ENCODE measurements around the gene SYP. TPM values are rescaled to one million over a fixed set of nuclear protein-coding genes. Genes with fewer than 3 reads are reported as not detected.

The SYP gene
- total and polyA plus RNA-seq, 10 donors = 0.48 to 3.6 (median 1.5) TPM

DNA sequence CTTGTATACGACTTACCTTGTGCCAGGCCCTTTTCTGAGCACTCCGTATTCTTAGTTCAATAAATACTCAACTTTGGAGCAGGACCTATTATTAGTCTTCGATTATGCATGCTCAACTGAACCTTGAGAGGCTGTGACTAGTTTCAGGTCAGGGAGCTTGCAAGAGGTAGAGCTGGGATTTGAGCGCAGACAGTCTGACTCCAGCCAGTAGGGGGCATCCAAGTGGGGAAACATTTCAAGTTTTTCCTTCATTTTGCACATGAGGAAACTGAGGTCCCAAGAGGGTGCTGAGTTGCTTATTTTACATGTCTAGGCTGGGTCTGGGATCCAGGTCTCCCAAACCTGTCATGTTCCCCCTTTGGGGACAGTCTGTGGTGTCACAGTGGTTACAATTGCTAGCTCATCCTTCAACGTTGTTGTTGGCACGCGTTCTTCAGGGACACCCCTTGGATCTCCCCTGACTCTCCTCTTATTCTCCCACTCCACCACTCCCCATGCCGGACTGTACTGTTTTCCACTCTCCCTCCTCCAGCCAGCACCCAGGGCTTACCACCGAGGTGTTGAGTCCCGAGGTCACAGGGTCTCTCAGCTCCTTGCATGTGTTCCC, 7.2 kb downstream of the SYP start:
- H3K4me1 ChIP-seq = peaks cover 0 to 35% (median 14%) of the 10 kb centered on the region in 6 donors
- no peak for DNase-seq
- H3K4me3 ChIP-seq = no peak overlapping the region
- intact Hi-C loops (cut with DNase I; ENCODE audit: low total_unique reads) = no loop called here
- no peaks in the 10 kb centered on the region for H3K36me3 ChIP-seq
- peak overlapping the region in 1 of 8 donors; percentile 5 for H3K27ac ChIP-seq
- TF ChIP-seq, protein P1, sequence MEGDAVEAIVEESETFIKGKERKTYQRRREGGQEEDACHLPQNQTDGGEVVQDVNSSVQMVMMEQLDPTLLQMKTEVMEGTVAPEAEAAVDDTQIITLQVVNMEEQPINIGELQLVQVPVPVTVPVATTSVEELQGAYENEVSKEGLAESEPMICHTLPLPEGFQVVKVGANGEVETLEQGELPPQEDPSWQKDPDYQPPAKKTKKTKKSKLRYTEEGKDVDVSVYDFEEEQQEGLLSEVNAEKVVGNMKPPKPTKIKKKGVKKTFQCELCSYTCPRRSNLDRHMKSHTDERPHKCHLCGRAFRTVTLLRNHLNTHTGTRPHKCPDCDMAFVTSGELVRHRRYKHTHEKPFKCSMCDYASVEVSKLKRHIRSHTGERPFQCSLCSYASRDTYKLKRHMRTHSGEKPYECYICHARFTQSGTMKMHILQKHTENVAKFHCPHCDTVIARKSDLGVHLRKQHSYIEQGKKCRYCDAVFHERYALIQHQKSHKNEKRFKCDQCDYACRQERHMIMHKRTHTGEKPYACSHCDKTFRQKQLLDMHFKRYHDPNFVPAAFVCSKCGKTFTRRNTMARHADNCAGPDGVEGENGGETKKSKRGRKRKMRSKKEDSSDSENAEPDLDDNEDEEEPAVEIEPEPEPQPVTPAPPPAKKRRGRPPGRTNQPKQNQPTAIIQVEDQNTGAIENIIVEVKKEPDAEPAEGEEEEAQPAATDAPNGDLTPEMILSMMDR (IDR thresholded peaks at IDR 0.05 in 8 of 11, conservative IDR thresholded peaks at IDR 0.05 in 3 of 11) = peak in 8 of 11 experiments; percentile 16 to 64 (median 56)
- TF ChIP-seq POLR2AphosphoS5 (IDR thresholded peaks at IDR 0.05) = no peak
- H3K9me3 ChIP-seq = no peaks in the 10 kb centered on the region
- 64 to 70% (median 68%) methylated on average over 10 of the region's 10 CpGs for WGBS, 5 donors
- H3K27me3 ChIP-seq (replicated peaks in 1 of 7) = no peaks in the 10 kb centered on the region

DNA sequence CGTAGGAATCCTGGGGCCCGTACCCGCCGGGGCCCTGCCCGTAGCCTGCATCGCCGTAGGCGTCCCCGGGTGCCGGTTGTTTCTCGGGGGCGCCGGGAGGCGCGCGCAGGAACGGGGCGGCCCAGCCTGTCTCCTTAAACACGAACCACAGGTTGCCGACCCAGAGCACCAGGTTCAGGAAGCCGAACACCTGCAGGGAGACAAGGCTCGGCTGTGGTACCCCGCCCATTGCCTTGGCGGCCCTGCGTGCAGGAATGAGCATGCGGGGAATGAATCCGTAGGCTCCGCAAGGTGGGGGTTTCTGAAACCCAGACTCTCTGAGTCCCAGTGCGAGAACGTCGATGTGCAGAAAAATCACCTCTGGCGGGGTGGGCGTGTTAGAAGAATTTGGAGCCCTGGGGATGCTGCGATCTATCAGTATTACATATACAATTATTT, 8.4 kb downstream of the SYP start:
- DNase-seq = no peak
- Histone ChIP-seq H3K4me1 (peaks cover 0 to 38% (median 14%) of the 10 kb centered on the region in 6 donors), H3K36me3 (no peaks in the 10 kb centered on the region), H3K9me3 (no peaks in the 10 kb centered on the region), H3K4me3 (peak overlapping the region; percentile 43 to 80 (median 55)), H3K27ac (peak overlapping the region; percentile 69 to 94 (median 90)), H3K27me3 (replicated peaks in 1 of 7) (no peaks in the 10 kb centered on the region)
- 1 to 50% (median 6%) methylated on average over 8 to 34 of the region's 34 CpGs for WGBS, 5 donors
- intact Hi-C loops (cut with DNase I; ENCODE audit: low total_unique reads) = no loop called here
- TF ChIP-seq, protein P1 (IDR thresholded peaks at IDR 0.05 in 8 of 11, conservative IDR thresholded peaks at IDR 0.05 in 3 of 11) = peak in 1 of 11 experiments; percentile 23
- TF ChIP-seq POLR2AphosphoS5 (IDR thresholded peaks at IDR 0.05) (no peak), POLR2A (IDR thresholded peaks at IDR 0.05) (no peak)

DNA sequence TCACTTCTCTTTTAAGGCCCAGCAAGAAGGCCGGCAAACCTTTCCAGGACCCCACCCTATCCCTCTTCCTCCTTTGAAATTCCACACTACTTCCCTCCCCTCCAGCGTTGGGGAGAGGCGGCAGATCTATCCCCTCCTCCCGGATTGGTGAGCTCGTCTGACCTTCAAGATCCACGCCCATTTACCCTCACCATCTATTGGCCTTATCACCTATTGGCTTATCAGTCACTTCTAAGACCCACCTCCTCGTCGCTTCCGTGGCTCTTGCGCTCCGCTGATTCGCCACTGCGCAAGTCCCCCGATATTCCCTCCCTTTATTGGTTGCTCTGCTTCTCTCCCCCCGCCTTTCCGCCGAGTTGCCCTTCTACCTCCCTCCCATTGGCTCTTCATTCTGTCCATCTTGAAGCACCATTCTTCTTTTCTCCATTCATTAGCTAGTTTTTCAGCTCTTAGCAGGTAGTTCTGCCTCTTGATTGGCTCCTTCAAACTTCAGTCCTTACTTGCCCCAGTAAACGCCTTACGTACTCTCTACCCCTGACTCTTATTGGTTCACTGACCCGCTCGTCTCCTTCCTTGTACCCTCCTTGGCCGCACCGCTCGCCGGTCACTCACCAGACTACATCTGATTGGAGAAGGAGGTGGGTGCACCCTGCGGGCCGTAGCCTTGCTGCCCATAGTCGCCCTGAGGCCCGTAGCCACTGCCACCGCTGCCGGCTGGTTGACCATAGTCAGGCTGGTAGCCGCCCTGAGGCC, 9.0 kb downstream of the SYP start:
- TF ChIP-seq POLR2A (IDR thresholded peaks at IDR 0.05) (peak in 1 of 3 donors; percentile 64), POLR2AphosphoS5 (IDR thresholded peaks at IDR 0.05) (peak; percentile 90 to 95 (median 91))
- TF ChIP-seq, protein P1 (IDR thresholded peaks at IDR 0.05 in 8 of 11, conservative IDR thresholded peaks at IDR 0.05 in 3 of 11) = peak in 2 of 11 experiments; percentile 24 to 29
- intact Hi-C loops (cut with DNase I; ENCODE audit: low total_unique reads) = no loop called here
- DNase-seq = peak; percentile 94
- Histone ChIP-seq H3K27ac (peak overlapping the region; percentile 69 to 94 (median 90)), H3K4me1 (peaks cover 0 to 41% (median 14%) of the 10 kb centered on the region in 6 donors), H3K9me3 (no peaks in the 10 kb centered on the region), H3K36me3 (no peaks in the 10 kb centered on the region), H3K4me3 (peak overlapping the region; percentile 43 to 80 (median 55)), H3K27me3 (replicated peaks in 1 of 7) (no peaks in the 10 kb centered on the region)
- WGBS, 5 donors = 0 to 42% (median 1%) methylated on average over 22 to 32 of the region's 32 CpGs

DNA sequence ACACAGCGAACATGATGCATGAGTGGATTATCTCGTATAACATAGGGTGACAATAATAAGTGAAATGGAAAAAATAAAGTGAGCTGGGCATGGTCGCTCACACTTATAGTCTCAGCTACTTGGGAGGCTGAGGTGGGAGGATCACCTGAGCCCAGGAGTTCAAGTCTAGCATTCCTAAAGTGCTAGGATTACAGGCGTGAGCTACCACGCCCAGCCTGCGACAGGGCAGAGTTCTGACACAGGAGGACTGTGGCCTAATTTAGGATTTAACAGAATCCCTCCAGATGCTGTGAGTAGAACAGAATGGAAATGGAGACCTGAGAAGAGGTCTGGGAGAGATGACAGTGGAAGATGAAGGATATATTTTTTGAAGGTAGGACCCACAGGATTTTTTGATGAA, 10.4 kb downstream of the SYP start:
- intact Hi-C loops (cut with DNase I; ENCODE audit: low total_unique reads) = no loop called here
- 77 to 88% (median 78%) methylated on average over 5 to 6 of the region's 6 CpGs for WGBS, 5 donors
- TF ChIP-seq, protein P1 (IDR thresholded peaks at IDR 0.05 in 8 of 11, conservative IDR thresholded peaks at IDR 0.05 in 3 of 11) = no peak
- TF ChIP-seq POLR2A (IDR thresholded peaks at IDR 0.05) = no peak
- TF ChIP-seq POLR2AphosphoS5 (IDR thresholded peaks at IDR 0.05) = no peak

More for the DNA sequence above, 10.4 kb downstream of the SYP start:
- Histone ChIP-seq H3K36me3 (no peaks in the 10 kb centered on the region), H3K27ac (peak overlapping the region; percentile 42 to 94 (median 86)), H3K9me3 (no peaks in the 10 kb centered on the region), H3K4me3 (peak overlapping the region in 1 of 8 donors; percentile 71), H3K27me3 (replicated peaks in 1 of 7) (no peaks in the 10 kb centered on the region), H3K4me1 (peaks cover 0 to 53% (median 24%) of the 10 kb centered on the region in 6 donors)
- DNase-seq = no peak

Measured in spleen (tissue), 11 donors.